Effector memory CD8-positive, alpha-beta T cell (primary cell): ENCODE measurements around the gene NINJ2.

Experiments
- ATAC-seq: fragments of 150-1000 bp; cut with Tn5 transposase; replicated peaks from 2 replicates; pipeline ENCODE4 v1.10.0; 2021; ENCODE audit warnings: mild to moderate bottlenecking, moderate library complexity
- DNase-seq, 3 experiments: peaks; one replicate each; pipeline ENCODE4 v3.0.0; 2021
- H3K27ac Mint-ChIP-seq, 2 donors: one replicate each; pipeline ENCODE4 v1.8.0; 2022; ENCODE audit warnings: mild to moderate bottlenecking in 2 of 2, mixed read lengths in 2 of 2, moderate library complexity in 2 of 2
- H3K27me3 Mint-ChIP-seq, 2 donors: one replicate each; pipeline ENCODE4 v1.8.0; 2022; ENCODE audit warnings: mixed read lengths in 2 of 2
- H3K36me3 Mint-ChIP-seq: one replicate; pipeline ENCODE4 v1.8.0; 2022; ENCODE audit warnings: mild to moderate bottlenecking, moderate library complexity, mixed read lengths; ENCODE audit not compliant: insufficient read depth
- H3K4me1 Mint-ChIP-seq, 2 donors: one replicate each; pipeline ENCODE4 v1.8.0; 2022; ENCODE audit warnings: low read depth in 2 of 2, mixed read lengths in 2 of 2
- H3K4me3 Mint-ChIP-seq, 2 donors: one replicate each; pipeline ENCODE4 v1.8.0; 2022; ENCODE audit warnings: mild to moderate bottlenecking in 2 of 2, mixed read lengths in 2 of 2, moderate library complexity in 2 of 2
- H3K9me3 Mint-ChIP-seq, 2 donors: one replicate each; pipeline ENCODE4 v1.8.0; 2022; ENCODE audit warnings: mixed read lengths in 2 of 2

The NINJ2 gene

GRCh38 chr12:590206-590750 lies 73.0 kb downstream of the NINJ2 start:
- H3K4me3 Mint-ChIP-seq, result no peak overlapping the region

GRCh38 chr12:588646-589045 lies 74.6 kb downstream of the NINJ2 start:
- H3K36me3 Mint-ChIP-seq, result peaks cover 2% of the 10 kb centered on the region
- H3K4me1 Mint-ChIP-seq, result peaks cover 2 to 5% of the 10 kb centered on the region in 2 donors
- H3K9me3 Mint-ChIP-seq, result no peaks in the 10 kb centered on the region
- DNase-seq (no peak), ATAC-seq (no peak)
- no peaks in the 10 kb centered on the region for H3K27me3 Mint-ChIP-seq
- H3K27ac Mint-ChIP-seq, result no peak overlapping the region
- H3K4me3 Mint-ChIP-seq, result no peak overlapping the region

More at GRCh38 chr12:590206-590750, 73.0 kb downstream of the NINJ2 start:
- Mint-ChIP-seq H3K9me3 (no peaks in the 10 kb centered on the region), H3K36me3 (no peaks in the 10 kb centered on the region), H3K27ac (peak overlapping the region in 1 of 2 donors; percentile 55), H3K4me1 (peaks cover 2 to 5% of the 10 kb centered on the region in 2 donors), H3K27me3 (no peaks in the 10 kb centered on the region)
- no peak for ATAC-seq
- no peak for DNase-seq

GRCh38 chr12:588024-588322 lies 75.3 kb downstream of the NINJ2 start:
- Mint-ChIP-seq H3K27me3 (no peaks in the 10 kb centered on the region), H3K36me3 (peaks cover 2% of the 10 kb centered on the region), H3K9me3 (no peaks in the 10 kb centered on the region), H3K4me3 (no peak overlapping the region), H3K4me1 (peaks cover 2 to 5% of the 10 kb centered on the region in 2 donors), H3K27ac (no peak overlapping the region)
- DNase-seq (no peak), ATAC-seq (no peak)

- DNase-seq (no peak), ATAC-seq (no peak)
- Mint-ChIP-seq H3K27me3 (no peaks in the 10 kb centered on the region), H3K4me3 (no peak overlapping the region), H3K27ac (no peak overlapping the region), H3K4me1 (peaks cover 2 to 5% of the 10 kb centered on the region in 2 donors), H3K36me3 (peaks cover 2% of the 10 kb centered on the region), H3K9me3 (no peaks in the 10 kb centered on the region)
Measured at GRCh38 chr12:587132-588023, 75.9 kb downstream of the NINJ2 start.

- peak overlapping the region in 1 of 2 donors; percentile 9 for H3K27ac Mint-ChIP-seq
- H3K36me3 Mint-ChIP-seq, result peaks cover 2% of the 10 kb centered on the region
- no peak for ATAC-seq
- H3K27me3 Mint-ChIP-seq, result no peaks in the 10 kb centered on the region
- H3K9me3 Mint-ChIP-seq, result no peaks in the 10 kb centered on the region
- no peak for DNase-seq
- H3K4me3 Mint-ChIP-seq, result no peak overlapping the region
- H3K4me1 Mint-ChIP-seq, result peaks cover 2 to 5% of the 10 kb centered on the region in 2 donors
Measured at GRCh38 chr12:586318-587071, 76.8 kb downstream of the NINJ2 start.

GRCh38 chr12:585062-586061 lies 77.9 kb downstream of the NINJ2 start:
- H3K36me3 Mint-ChIP-seq, result peaks cover 2% of the 10 kb centered on the region
- H3K9me3 Mint-ChIP-seq, result no peaks in the 10 kb centered on the region
- ATAC-seq, result no peak
- H3K4me1 Mint-ChIP-seq, result peaks cover 2 to 5% of the 10 kb centered on the region in 2 donors
- H3K27ac Mint-ChIP-seq, result no peak overlapping the region
- H3K27me3 Mint-ChIP-seq, result no peaks in the 10 kb centered on the region
- no peak overlapping the region for H3K4me3 Mint-ChIP-seq
- no peak for DNase-seq

- Mint-ChIP-seq H3K4me1 (peaks cover 2 to 5% of the 10 kb centered on the region in 2 donors), H3K9me3 (no peaks in the 10 kb centered on the region), H3K27ac (no peak overlapping the region), H3K4me3 (no peak overlapping the region), H3K27me3 (no peaks in the 10 kb centered on the region), H3K36me3 (peaks cover 2% of the 10 kb centered on the region)
- DNase-seq, result no peak
- no peak for ATAC-seq
Measured at GRCh38 chr12:583251-583869, 79.9 kb downstream of the NINJ2 start.

- Mint-ChIP-seq H3K27me3 (no peaks in the 10 kb centered on the region), H3K27ac (no peak overlapping the region), H3K9me3 (no peaks in the 10 kb centered on the region), H3K4me3 (no peak overlapping the region), H3K4me1 (peaks cover 3 to 7% of the 10 kb centered on the region in 2 donors), H3K36me3 (peaks cover 2% of the 10 kb centered on the region)
- no peak for DNase-seq
- no peak for ATAC-seq
Measured at GRCh38 chr12:581746-582145, 81.5 kb downstream of the NINJ2 start.

GRCh38 chr12:581321-581720 lies 81.9 kb downstream of the NINJ2 start:
- Mint-ChIP-seq H3K36me3 (peaks cover 2% of the 10 kb centered on the region), H3K4me1 (peaks cover 2 to 11% of the 10 kb centered on the region in 2 donors), H3K9me3 (no peaks in the 10 kb centered on the region), H3K4me3 (no peak overlapping the region), H3K27ac (no peak overlapping the region), H3K27me3 (no peaks in the 10 kb centered on the region)
- DNase-seq (no peak), ATAC-seq (no peak)

GRCh38 chr12:580813-581212 lies 82.4 kb downstream of the NINJ2 start:
- Mint-ChIP-seq H3K9me3 (no peaks in the 10 kb centered on the region), H3K4me1 (peaks cover 2 to 14% of the 10 kb centered on the region in 2 donors), H3K36me3 (peaks cover 2% of the 10 kb centered on the region), H3K27me3 (no peaks in the 10 kb centered on the region), H3K4me3 (no peak overlapping the region), H3K27ac (no peak overlapping the region)
- no peak for DNase-seq
- no peak for ATAC-seq

GRCh38 chr12:579420-580110 lies 83.7 kb downstream of the NINJ2 start:
- ATAC-seq (no peak), DNase-seq (no peak)
- Mint-ChIP-seq H3K4me1 (peaks cover 2 to 9% of the 10 kb centered on the region in 2 donors), H3K27me3 (no peaks in the 10 kb centered on the region), H3K27ac (no peak overlapping the region), H3K36me3 (peaks cover under 1% of the 10 kb centered on the region), H3K9me3 (no peaks in the 10 kb centered on the region), H3K4me3 (no peak overlapping the region)

- Mint-ChIP-seq H3K4me1 (peaks cover 2 to 9% of the 10 kb centered on the region in 2 donors), H3K4me3 (no peak overlapping the region), H3K9me3 (no peaks in the 10 kb centered on the region)
Measured at GRCh38 chr12:578748-579419, 84.4 kb downstream of the NINJ2 start.

More at GRCh38 chr12:578748-579419, 84.4 kb downstream of the NINJ2 start:
- no peak for DNase-seq
- H3K27me3 Mint-ChIP-seq, result no peaks in the 10 kb centered on the region
- no peaks in the 10 kb centered on the region for H3K36me3 Mint-ChIP-seq
- H3K27ac Mint-ChIP-seq, result no peak overlapping the region
- ATAC-seq, result no peak
